GM19372 (cell line): ENCODE measurements around the gene BIN2.
"Not testable (repeated sequence)": the region's sequence is repeated elsewhere in the genome, so short reads cannot be mapped to it uniquely, and the experiment has no call there.

ENCODE experiments used
- ATAC-seq: cut with Tn5 transposase; IDR thresholded peaks from one replicate; pipeline ENCODE4 v1.9.1; 2021; ENCODE audit warnings: mild to moderate bottlenecking, low read depth, moderate library complexity; ENCODE audit not compliant: unreplicated experiment

Gene BIN2

DNA sequence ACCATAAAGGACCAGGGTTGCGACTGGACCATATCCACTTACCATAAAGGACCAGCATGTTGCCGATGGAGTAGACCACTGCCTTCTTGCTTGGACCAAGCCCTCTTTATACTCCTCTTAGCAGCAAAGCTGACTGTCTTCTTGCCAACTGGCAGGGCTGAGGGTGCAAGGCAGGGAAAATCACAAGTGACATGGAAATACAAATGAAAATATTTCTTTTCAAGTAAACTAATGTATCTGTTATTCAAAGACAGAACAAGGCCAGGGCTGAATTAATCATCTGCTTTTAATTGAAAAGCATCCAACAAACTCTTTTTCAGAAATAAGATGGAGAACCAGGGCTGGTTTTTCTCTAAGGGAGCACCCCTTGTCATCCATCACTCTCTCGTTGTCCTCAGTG, 22.6 kb upstream of the BIN2 start, which contains the start of gene CELA1:
CELA1 (minus strand) TSS at position 99 of the 400 bp plus-strand sequence; CDS start at position 58, 41 bp downstream.
- ATAC-seq, result no peak

DNA sequence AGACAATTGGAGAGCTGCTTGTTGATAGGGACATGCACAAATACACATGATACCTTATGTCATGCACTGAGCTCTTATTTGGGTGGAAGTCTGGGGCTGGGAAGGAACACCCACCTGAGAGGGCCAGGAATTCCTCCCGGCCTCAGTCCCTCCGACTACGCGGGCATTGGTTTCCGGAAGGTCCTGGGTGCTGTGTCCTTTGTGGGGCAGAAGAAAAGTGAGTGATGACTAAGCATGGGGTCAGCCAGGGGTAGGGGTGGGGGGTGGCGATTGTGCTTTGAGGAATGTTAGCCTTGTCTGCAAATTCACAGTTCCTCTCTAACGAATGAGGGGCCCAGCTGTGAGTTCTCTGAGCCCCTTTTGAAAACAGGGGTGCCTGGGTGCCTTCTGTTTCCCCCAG, 21.7 kb upstream of the BIN2 start:
- no peak for ATAC-seq

DNA sequence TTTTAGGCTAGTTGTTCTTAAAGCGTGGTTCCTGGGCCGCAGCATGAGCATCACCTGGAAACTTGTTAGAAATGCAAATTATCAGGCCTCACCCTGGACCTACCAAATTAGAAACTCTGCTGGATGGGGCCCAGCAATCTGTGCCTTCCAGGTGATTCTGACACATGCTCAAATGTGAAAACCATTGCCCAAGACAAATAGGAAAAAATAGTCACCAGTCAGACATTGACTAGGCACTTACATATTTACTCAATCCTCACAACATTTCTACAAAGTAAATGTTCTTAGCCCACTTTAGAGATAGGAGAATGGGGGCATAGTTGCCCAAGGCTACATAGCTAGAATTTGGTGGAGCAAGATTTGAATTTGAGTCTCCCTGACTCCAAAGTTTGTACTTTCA, 19.2 kb upstream of the BIN2 start:
- ATAC-seq, result no peak

DNA sequence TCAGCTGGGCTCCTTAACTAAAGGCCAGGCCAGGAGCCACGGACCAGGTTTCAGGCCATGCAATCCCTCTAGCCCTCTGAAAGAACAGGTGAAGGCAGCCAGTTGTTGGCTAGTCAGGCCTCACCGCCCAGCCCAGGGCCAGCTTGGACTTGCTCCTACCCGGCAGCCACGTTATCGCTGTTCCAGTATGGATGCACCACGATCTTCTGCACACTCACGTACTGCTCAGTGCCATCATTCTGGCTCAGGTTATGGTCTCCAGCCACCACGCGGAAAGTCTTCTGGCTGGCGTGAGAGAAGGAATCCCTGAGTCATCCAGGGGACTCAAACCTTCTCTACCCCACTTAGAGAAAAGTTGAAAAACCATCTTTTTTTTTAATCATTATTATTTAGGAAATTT, 18.4 kb upstream of the BIN2 start:
- no peak for ATAC-seq

DNA sequence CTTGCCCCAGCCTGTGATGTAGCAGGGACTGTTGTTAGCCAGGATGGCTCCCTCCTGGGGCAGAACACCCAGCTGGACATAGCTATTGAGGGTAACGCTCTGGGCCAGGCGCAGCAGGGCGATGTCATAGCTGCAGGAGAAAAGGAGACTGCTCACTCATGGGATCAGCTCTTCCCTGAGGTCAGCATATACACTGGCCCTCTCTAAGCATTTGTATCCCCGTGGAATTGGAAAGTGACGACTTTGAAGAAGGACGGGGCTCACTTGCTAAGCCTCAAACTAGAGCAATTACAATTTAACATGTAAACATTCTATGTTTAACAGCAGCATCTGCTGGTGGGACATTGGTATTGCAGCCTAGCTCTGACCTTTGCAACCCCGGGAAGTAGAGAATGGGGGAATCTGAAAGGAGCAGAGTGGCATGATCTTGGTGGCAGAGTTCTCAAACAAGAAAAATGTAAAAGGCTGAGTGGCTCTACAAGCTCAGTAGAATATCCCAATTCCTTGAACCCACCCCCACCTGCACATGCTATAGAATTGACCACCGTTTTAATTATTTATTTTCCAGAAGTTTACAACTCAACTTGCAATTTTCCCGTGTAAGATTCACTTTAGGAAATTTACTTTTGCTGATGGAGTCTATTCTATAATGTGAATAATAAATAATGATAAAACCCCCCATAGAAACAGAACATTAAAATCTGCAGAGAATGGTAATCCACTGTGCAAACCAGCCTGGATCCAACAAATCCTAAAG, 17.5 kb upstream of the BIN2 start:
- no peak for ATAC-seq

DNA sequence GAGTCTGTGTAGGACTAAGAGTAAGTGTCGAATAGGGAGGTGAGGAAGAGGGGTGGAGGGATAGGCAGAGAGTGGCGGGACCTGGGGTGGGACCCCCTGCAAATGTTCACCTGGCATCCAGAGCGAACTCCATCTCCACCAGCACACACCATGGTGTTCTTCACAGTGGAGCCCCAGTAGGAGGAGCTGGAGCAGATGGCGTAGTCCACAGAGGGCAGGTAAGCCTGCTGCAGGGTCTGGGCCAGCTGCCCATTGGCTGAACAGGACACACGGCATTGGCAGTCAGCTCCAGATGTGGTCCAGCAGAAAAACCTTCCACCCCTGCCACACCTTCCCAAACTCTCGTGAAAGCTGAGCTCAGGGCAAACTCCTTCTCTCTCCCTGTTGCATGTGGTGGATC, 15.8 kb upstream of the BIN2 start:
- ATAC-seq, result no peak

DNA sequence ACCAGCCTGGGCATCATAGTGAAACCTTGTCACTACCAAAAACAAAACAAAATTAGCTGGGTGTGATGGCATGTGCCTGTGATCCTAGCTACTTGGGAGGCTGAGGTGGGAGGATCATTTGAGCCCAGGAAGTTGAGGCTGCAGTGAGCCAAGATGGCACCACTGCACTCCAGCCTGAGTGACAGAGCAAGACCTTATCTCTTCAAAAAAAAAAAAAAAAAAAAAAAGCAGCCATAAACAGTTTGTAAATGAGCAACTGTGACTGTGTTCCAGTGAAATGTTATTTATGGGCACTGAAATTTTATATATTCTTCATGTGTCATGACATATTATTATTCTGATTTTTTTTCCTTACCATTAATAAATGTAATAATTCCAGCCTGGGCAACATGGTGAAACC, 13.4 kb upstream of the BIN2 start:
- ATAC-seq, result not testable (repeated sequence)

DNA sequence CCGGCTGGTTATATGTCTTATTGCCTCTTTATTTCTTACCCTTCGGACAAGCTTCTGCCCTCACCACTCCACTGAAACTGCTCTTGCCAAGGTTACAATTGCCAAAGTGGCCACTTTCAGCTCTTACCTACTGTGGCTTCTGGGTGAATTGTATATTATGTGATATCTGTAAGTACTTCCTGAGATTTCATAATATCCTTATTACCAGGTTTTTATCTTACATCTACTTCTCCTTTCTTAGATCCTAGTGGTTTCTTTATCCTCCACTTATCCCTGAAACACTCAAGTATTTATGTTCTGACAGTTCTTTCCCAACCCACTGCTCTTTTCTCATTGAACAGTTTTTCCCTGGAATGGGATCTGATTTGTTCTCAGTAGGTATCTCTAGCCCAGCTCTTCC, 12.0 kb upstream of the BIN2 start:
- no peak for ATAC-seq

DNA sequence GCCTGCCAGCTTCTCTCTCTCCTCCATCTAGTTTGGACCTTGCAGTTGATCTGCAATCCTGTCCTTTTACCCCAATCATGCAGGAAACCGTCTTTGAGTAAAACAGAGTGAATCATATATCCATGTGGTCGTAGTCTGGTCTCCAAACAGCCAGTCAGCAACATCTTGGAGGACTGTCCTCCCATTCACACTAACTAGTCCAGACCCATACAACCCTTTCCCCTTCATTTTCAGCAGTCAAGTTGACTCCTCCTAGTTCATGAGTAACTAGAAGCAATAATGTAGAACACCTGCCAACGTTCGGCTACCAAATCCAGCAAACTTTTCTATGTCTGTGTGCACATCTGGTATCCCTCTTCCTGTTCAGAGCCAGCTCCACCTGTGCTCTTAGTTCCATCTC, 10.8 kb upstream of the BIN2 start:
- no peak for ATAC-seq

DNA sequence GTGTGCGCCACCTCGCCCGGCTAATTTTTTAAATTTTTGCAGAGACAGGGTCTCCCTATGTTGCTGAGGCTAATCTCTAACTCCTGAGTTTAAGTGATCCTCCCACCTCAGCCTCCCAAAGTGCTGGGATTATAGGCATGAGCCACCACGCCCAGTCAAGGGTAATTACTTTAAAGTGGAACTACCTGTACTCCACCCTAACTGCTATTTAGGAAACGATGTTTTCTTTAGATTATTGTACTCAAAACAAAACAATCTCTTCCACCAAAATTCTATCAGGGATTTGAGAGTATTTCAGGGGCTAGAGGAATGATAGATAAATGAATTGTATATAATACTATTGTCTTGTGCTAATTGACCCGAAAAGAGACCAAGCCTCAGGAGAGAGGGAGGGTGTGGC, 9.6 kb upstream of the BIN2 start:
- no peak for ATAC-seq

DNA sequence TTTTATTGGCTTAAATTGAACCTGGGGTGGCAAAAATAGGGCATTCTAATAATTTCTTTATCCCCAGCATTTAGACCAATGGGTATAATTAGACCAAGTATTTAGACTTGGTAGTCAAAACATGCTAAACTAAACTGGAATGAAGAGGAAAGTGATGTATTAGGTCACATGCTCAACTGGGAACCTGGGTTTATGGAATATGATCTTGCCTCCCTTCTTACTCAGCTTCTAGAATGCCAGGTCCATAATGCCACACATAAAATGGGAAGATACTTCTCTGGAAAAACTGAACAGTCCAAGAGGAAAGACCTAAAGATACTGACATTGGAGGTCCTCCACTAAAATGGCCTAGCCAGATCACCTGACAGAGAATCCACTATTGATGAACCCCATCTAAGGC, 6.2 kb upstream of the BIN2 start:
- no peak for ATAC-seq

DNA sequence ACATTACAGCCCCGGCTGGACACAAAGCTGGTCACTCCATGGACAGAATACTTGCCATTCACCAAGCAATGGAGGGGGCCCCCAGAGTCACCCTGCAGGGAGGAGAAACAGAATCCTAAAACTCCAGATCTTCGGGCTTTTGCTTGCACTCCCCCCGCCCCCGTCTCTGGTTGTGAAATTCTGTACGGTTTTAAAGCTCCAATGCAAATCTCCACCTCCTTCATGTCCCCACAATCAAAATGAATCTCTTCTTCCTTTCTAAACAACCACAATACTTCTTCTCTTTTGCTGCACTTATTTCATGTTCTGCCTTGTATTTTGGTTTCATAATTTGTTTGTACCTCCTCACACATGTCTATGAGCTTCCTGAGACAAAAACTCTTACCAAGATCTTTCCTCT, 5.8 kb upstream of the BIN2 start:
- no peak for ATAC-seq

DNA sequence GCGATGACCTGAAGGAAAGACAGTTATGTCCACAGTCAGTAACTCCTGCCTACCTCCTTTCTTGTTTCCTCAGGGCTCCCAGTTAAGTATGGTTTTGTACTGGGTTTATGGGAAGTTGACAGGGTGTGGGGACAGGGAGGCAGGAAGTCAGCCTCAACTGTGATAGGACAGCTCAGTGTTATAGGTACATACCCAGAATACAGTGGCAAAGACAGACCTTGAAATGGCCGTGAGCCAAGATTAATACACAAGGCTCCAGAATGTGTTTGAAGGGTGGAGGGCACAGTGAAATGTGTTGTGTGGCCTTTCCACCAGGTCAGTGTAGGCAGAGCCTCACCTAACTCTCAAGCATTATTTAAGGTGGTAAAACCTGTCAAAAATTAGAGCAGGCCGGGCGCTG, 4.6 kb upstream of the BIN2 start:
- ATAC-seq, result no peak

DNA sequence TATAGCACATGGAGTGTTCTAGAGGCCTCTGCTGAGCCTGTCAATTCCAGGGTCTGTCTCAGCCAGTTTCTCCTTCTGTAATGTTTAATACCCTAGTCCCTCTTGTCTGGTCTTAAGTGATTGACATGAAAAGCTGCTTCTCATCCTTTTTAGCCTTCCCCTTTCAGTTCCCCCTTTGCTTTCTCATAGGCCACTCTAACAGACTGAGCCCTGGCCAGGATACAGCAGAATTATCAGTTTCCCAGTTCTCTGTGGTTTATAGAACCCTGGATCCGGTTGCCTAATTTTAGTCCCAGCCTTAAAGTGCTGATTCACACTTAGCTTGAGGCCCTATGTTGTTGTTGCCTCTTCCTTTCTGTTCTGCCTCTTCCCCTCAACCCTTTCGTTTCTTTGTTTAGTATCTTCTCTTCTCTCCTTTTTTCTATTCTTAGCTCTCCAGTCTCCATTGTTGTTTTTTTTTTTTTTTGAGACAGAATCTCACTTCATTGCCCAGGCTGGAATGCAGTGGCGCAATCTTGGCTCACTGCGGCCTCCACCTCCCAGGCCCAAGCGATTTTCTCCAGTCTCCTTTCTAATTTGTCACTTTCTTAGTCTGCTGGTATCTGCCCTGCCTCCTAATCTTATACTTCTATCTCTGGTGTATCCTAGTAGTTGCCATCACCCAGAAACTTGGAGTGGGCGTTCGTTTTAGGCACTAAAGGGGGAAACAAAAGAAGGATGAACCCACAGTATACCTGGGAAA, 2.9 kb upstream of the BIN2 start:
- peak; percentile 61 for ATAC-seq

DNA sequence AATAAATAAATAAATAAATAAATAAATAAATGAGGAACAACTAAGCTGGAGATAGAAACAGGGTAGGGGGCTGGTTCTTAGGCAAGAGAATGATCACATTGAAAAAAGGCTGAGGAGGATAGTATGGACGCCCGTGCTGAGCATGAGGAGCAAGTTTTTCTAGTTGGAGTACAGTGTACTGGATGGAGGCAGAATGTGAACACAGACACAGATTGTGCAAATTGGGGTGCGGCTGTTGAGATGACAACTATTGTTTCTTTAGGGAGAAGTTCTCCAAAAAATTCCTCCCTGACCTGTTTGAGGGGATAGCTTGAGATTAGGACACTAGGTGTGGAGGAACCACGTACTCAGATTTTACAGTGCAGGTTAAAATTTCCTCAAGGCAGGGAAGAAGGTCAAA, 979 bp upstream of the BIN2 start:
- no peak for ATAC-seq

DNA sequence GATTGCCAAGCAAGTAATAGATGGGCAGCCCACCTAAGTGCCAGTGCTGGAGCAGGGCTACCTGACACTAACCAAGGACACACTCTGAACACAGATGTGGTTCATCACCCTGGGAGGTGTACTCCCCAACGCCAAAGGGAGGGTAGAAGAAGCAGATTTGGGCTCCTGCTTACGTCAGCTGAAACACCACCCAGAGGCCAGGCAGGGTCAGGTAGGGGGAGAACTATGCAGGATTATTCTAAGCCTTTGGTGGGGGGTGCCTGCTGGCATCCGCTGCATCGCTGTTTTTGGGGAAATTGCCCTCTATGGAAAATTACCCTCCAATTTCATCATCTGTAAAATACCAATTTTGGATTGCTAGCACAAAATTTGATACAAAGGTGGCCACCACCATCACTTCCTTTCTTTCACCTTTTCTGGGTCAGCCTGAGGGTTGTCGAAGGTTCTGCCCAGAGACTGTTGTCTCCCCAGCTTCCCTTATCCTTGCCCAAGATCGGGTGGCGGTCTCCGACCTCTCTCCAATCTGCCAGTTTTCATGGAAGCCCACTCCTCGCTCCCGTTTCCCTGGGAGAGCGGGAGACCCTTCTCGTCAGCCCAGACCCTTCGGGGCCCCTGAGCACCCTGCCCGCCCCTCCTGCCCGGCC, 535 bp downstream of the BIN2 start:
- no peak for ATAC-seq

DNA sequence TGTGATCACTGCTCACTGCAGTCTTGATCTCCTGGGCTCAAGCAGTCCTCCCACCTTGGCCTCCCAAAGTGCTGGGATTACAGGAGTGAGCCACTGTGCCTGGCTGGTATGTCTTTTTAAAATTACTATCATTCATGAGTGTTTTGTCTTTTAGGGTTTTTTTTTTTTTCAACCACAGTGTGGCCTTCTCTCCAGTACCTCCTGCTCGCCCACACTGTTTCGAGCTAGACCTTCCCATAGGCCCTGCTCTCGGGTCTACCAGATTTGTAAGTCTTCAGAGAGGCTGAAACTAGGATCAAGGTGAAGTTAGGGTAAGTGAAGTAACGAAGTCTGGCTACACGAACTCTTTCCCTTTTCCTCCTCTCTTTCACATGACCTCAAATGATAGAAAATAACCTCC, 1.5 kb downstream of the BIN2 start:
- no peak for ATAC-seq

DNA sequence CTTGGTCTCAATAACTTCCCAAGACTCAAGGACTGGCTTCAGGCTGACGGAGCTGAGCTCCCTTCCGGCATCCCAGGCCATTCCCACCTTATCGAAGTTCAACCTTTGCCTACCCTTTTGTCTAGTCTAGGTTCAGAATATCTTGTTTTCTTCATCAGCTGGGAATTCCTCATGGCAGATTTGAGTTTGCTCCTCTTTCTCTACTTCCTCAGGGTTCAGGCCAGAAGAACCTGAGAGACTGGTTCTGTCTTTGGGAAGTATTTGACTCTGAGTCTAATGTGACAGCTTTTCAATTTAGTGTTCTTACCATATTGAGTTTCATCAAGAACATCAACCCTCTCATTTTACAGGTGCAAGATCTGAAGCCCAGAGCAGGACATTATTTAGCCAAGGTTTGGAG, 2.1 kb downstream of the BIN2 start:
- no peak for ATAC-seq

DNA sequence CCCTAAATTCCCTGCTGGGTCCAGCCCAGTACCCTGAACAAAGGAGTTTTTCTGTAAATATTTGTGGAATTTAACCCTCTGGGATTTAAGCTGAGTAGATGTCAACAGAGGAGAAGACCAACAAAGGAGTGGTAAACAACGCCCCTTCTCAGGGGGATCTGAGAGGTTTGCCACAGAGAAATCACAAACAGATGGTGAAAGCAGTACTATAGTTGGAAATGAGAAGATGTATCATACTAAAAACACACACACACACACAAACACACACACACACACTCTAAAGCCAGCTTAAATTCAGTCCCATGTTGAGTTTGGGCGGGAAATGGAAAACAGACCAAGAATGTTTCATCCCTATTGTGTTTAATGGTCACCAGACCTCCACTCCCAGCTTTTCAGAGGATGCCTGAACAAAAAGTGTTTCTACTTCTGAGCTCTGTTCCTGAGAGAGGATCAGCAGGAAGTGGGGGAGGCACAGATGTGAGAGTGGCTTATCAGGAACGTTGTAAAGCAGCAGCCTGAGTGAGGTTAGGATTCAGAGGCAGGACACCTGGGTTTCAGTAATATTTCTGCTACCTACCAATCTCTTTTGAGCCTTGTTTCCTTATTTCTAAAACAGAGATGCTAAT, 3.2 kb downstream of the BIN2 start:
- ATAC-seq, result no peak

DNA sequence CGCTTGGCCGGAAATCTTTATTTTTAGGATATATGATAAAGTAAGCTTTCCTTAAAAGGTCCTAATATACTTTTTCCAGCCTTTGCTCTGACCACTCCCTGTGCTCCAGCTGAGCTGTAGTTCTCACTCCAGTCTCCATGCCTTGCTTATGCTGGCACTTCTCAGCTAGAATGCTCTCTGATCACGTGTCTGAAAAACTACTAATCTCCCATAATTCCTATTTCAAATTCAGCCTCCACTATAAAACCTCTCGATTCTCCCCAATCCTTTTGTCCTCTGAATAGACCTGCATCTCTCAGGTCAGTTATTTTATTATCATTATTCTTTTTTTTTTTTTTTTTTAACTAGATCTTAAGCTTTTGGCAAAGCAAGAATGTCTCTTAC, 3.7 kb downstream of the BIN2 start:
- no peak for ATAC-seq

DNA sequence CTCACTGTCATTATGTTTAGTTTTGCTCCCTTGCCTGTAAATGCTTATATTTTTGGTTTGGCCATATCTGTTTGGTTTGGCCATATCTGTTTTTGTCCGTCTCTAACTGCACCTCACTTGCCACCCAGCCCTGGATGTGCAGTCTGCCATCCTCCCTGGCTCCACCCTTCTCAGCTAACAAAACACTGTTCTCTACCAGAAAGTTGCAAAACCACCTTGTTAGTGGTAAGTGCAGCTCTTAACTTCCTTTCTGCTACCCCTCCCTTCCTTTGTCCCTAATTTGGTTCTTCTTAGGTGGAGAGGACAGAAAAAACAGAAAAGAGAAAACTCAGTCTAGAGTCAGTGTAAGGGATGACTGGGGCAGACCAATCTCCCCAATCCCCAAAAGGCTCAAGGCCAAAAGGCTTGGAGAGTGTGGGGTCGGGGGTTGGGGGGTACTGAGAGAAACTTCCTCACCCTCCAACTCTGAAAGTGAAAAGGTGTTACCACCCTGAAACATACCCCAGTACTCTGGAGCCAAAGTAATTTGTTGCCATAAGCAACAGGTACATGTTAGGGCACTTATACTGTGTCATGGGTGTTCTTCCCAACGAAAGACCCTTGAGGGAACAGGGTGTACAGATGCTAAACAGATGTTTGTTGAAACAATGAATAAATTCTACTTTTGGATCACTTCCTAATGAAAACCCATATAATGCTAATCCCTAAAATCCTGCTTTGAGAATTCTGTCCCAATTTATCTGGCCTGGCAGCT, 5.0 kb downstream of the BIN2 start:
- no peak for ATAC-seq
